Fibroblast of the conjunctiva (primary cell): ENCODE measurements around the gene C8A.
A peak's percentile ranks its signal among the peaks of the same experiment; 100 is the strongest.

Experiments
- DNase-seq: peaks from one replicate; pipeline ENCODE4 v3.0.0-alpha.2; 2010; ENCODE audit warnings: low read depth

The C8A gene

DNA sequence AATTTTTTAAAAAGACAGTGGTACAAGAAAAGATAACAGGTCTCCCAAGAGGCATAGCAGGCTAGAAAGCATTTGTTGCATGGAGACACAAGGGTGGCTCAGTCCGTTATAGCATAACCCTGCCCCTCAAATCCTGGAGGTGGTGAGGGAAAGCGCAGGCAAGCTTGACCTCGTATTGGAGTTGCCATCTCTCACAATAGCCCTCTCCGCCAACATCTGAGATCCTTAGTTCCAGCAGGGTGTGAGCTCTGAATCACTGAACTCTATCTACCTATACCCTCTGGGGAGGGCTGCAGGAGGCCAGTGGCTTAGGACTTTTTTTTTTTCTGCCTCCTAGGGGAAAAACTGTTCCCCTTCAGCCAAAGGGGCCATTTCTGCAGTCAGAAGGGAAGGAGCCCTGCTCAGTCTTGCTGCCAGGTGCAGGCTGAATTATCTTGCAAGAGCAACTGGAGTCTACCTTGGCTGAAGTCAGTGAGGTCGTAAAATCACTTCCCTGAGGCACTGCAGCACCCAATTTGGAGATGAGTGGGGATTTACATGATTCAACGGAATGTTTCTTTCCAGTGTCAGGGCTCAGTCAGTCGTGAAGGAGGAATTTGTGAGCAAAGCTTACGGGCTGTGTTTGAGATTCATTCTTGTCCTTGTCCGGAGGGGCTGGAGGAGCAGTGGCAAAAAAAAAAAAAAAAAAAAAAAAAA is 17.2 kb upstream of the C8A start:
- no peak for DNase-seq

GRCh38 chr1:56838759-56839158 is 15.8 kb upstream of the C8A start:
- no peak for DNase-seq

GRCh38 chr1:56843544-56843943 is 11.1 kb upstream of the C8A start:
- DNase-seq = no peak

GRCh38 chr1:56844545-56845136 is 10.0 kb upstream of the C8A start:
- DNase-seq = no peak

DNA sequence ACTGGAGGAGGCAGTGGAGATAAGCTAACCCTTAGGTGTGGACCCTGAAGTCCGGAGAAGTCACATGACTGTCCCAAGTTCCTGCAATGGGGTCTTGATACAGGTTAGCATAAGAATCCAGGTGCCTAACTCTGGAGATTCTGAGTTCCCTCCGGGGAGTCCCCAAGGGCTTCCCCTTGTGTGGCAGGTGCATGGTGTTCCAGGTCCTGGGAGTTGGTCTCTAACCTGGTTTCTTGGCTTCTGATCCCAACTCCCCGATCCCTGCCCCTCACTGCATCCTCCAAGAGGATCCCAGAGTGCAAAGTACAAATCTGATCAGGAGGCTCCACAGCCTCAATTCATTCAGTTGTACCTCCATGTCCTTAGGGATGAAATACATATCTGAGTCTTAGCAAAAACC is 9.3 kb upstream of the C8A start:
- no peak for DNase-seq

GRCh38 chr1:56849750-56850149 is 4.8 kb upstream of the C8A start:
- DNase-seq = no peak

GRCh38 chr1:56850411-56850810 is 4.2 kb upstream of the C8A start:
- no peak for DNase-seq

GRCh38 chr1:56850922-56851321 is 3.7 kb upstream of the C8A start:
- no peak for DNase-seq

DNA sequence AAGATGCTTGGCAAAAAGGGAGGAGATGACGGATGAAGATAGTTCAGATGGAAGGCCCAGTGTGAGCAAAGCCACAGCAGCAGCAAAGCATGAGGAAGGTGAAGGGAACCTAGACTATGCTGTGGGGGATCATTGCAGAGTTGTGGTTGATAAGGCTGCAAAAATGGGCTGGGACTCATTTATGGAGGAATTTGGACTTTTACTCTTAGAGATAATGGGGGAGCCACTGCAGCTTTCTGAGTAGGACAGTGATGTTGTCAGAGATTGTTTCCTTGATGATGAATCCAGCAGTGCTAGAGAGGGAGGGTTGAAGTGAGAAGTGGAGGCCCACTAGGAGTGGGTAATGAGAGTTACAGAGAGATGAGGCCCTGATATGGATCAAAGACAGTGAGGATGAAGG is 2.1 kb upstream of the C8A start:
- DNase-seq = no peak

DNA sequence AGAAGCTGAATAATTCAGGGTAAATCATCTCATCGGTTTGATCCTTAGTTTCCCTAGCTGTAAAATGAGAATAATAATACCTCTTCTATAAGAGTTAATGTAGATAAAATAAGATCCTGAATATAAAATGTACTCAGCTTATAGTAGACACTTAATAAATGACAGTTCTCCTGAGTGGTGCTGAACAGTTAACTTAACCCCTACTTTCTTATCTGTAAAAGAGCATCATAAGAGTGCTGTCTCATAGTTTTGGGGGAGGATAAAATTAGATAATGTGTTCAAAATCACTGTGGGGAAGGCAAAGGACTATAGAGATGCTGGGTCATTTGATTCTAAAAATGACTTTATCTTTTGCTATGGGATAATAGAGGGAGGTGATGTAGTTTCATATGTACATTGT is 593 bp downstream of the C8A start:
- DNase-seq = no peak

DNA sequence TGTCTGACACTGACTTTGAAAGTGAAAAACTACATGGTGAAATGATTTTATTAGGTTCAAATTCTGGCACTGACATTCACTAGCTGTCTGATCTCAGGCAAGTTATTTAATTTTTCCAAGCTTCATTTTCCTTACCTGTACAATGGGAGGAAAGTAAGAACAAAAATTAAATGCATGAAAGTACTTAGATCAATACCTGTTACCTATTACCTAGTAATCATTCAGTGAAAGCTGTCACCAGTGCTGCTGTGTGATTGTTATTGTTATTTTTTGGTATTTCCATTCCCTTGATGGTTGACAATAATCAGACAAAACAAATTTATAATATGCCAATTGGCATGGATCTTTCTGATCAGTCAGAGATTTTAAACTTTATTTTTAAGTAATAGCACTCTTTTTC is 1.6 kb downstream of the C8A start:
- DNase-seq = no peak

DNA sequence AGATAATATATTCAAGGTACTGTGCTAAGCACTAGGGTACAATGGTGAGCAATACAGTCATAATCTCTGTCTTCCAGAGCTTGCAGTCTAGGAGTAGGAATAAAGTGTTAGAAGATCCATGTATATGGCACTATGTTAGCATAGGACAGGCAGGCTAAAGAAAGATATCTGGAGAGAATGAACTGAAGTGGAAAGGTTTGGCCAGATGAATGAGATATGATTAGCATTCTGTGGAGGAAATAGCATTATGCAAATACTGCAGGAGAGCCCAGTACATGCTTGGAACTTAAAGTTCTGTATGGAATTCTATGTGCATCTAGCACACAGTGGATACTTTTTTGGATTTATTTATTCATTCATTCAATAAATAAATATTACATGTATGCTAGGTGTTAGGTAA is 4.7 kb downstream of the C8A start:
- DNase-seq = no peak

DNA sequence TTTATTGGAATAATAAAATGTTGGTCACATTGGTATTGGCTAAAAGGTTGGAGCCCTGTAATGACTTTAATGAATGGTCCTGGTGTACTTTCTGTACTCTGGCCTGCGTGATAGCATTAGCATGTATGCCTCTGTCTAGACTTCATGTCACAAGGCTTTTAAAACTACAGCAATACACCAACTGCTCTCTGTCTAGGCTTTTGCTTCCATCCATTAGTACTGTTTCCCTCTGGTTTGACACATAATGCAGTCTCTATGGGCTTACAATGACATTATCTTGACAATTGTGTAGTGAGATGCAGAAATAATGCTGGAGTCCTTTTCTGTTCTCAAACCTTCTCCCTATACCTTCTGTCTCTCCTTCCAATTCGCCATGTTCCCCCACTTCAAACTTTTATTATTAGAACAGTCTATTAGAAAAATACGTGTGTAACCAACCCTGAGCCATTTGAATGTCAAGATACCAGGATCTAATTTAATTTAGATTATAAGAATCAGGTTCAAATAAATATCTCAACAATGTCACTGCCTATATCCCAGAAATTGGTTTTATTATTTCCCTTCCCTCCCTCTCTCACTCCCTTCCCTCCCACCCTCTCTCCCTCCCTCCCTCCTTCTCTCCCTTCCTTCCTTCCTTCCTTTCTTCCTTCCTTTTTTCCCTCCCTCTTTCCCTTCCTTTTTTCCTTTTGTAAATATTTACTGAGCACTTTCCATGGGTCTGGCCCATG is 8.8 kb downstream of the C8A start:
- DNase-seq = no peak

DNA sequence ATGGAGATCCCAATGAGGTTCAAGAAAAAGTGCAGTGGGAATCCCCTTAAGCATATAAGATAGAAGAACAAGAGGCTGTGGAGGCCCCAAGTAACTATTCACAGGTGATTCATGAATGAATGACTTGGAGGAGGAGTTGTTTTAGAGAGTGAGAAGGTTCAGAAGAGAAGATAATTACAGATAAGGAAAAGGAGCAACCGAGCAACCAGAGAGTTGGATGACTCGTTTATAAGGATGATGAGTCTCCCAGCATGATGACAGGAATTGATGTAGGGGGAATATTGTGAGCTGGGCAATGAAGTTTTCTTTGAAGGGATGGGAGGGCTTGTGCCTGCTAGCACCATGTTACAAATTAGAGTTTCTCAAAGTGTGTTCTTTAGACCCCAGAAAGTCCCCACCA is 9.8 kb downstream of the C8A start:
- DNase-seq = no peak

GRCh38 chr1:56866656-56867055 is 12.1 kb downstream of the C8A start:
- DNase-seq = no peak

DNA sequence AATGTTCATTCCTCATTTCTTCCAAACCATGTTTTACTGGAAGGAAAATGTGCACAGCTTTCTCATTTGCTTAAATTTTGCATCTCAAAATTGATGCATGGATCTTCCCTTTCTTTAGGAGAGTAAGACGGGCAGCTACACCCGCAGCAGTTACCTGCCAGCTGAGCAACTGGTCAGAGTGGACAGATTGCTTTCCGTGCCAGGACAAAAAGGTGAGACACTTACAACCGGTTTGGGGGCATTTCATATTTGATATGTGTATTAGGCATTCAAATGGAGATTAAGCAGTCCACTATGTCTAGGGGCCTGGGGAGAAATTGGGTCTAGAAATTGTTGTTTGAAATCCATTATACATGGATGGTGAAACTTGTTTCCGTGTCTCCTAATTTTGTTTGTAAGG is 12.9 kb downstream of the C8A start:
- no peak for DNase-seq

- DNase-seq = peak; percentile 4
Observed at GRCh38 chr1:56868761-56869160, 14.2 kb downstream of the C8A start.

GRCh38 chr1:56872597-56872996 is 18.0 kb downstream of the C8A start:
- DNase-seq = no peak

DNA sequence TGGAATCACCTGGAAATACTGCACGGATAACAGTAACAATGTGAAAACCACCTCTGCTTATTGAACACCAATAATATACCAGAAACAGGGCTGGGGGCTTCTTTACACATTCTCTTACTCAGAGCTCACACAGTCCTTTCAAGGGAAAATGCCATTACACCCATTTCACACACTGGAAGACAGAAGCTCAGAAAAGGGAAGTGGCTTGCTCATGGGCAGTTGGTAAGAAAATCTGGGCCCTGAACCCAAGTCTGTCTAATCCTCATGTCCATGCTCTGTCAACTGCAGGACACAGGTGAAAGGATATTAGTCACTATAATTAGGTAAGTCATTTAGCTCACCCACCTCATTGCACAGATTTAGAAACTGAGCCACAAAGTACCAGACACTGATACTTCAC is 18.6 kb downstream of the C8A start:
- DNase-seq = no peak

GRCh38 chr1:56874689-56875088 is 20.1 kb downstream of the C8A start:
- DNase-seq = no peak

DNA sequence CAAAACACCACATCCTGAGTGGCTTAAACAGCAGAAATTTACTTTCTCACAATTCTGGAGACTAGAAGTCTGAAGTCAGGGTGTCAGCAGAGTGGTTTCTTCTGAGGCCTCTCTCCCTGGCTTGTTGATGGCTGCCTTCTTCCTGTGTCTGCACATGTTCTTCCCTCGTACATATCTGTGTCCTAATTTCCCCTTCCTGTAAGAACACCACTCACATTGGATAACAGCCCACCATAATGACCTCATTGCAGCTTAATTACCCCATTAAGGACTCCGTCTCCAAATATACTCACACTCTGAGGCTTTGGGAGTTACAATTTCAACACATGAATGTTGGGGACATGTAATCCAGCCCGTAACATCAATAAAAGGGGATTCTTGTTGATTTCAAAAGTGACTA is 23.4 kb downstream of the C8A start:
- no peak for DNase-seq

DNA sequence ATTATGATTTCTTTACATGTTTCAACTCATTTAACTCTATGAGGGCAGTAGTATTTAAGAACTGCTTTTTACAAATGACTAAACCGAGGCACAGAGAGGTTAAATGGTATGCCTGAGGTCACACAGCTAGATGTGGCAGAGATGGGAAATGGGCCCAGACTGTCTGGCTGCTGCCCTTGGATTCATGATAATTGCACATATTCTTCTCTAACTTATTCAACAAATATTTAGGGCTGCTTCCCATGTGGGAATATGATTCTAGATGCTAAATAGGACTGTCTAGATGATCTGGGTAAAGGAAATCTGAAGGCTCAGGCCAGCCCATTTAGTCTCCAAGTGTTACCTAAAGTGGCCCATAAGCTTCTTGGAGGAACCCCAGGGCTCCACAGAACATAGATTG is 26.2 kb downstream of the C8A start:
- DNase-seq = no peak

DNA sequence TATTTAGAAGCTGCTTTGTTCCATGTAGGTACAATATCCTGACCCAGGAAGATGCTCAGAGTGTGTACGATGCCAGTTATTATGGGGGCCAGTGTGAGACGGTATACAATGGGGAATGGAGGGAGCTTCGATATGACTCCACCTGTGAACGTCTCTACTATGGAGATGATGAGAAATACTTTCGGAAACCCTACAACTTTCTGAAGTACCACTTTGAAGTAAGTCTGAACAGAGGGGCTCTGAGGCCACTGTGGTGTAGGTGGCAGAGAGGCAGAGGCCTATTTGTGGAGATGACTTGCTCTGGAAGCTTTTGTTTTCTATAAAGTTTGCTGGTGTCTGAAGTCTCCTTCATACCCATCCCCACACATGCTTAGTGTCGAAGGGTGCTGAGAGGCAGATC is 26.8 kb downstream of the C8A start:
- DNase-seq = no peak

- DNase-seq = no peak
Observed at GRCh38 chr1:56890229-56890628, 35.6 kb downstream of the C8A start.
